HepG2 (cell line): ENCODE results near the gene RRP8. TPM values are rescaled to one million over a fixed set of nuclear protein-coding genes. Genes with fewer than 3 reads are reported as not detected.
A peak's percentile ranks its signal among the peaks of the same experiment; 100 is the strongest.

Experiments used
- ARID4A ChIP-seq: sonication (generic); formaldehyde crosslinking; IDR thresholded peaks from 2 replicates; pipeline ENCODE4 v1.5.0; 2020; ENCODE audit warnings: mild to moderate bottlenecking, missing genetic modification reagents, borderline replicate concordance
- ATF3 ChIP-seq: sonication (generic); formaldehyde crosslinking; IDR thresholded peaks from 2 replicates; pipeline ENCODE4 v1.4.0; 2020; ENCODE audit warnings: missing genetic modification reagents
- ESRRA ChIP-seq: sonication (generic); formaldehyde crosslinking; IDR thresholded peaks from 2 replicates; pipeline ENCODE4 v1.5.1; 2020; ENCODE audit warnings: mild to moderate bottlenecking, low read depth, missing genetic modification reagents
- FOXK1 ChIP-seq: sonication (generic); formaldehyde crosslinking; IDR thresholded peaks from 2 replicates; pipeline ENCODE4 v1.4.0; 2020; ENCODE audit warnings: low read depth, missing genetic modification reagents, borderline replicate concordance
- GLMP ChIP-seq: sonication (generic); formaldehyde crosslinking; IDR thresholded peaks from 2 replicates; pipeline ENCODE4 v1.9.0; 2021; ENCODE audit warnings: missing genetic modification reagents, mild to moderate bottlenecking, borderline replicate concordance
- MAF1 ChIP-seq: sonication (generic); formaldehyde crosslinking; IDR thresholded peaks from 2 replicates; pipeline ENCODE4 v1.5.0; 2020; ENCODE audit warnings: missing genetic modification reagents, borderline replicate concordance
- ONECUT2 ChIP-seq: sonication (generic); formaldehyde crosslinking; IDR thresholded peaks from 2 replicates; pipeline ENCODE4 v1.4.0; 2020; ENCODE audit warnings: missing genetic modification reagents
- PHF21A ChIP-seq: sonication (generic); formaldehyde crosslinking; IDR thresholded peaks from 2 replicates; pipeline ENCODE4 v1.5.0; 2020; ENCODE audit warnings: mild to moderate bottlenecking, missing genetic modification reagents
- SMAD3 ChIP-seq: sonication (generic); formaldehyde crosslinking; IDR thresholded peaks from 2 replicates; pipeline ENCODE4 v1.4.0; 2020; ENCODE audit warnings: missing genetic modification reagents
- SRSF4 ChIP-seq: fragments of 200-400 bp; formaldehyde crosslinking; IDR thresholded peaks from one replicate; pipeline ENCODE4 v1.6.1; 2018; ENCODE audit warnings: mild to moderate bottlenecking, low read depth, low read length, moderate library complexity; ENCODE audit not compliant: poor library complexity, severe bottlenecking
- XRCC5 ChIP-seq: fragments of 200-400 bp; formaldehyde crosslinking; optimal IDR thresholded peaks from 2 replicates; pipeline ENCODE3; 2017; ENCODE audit warnings: mild to moderate bottlenecking, low read length
- ZC3H4 ChIP-seq: sonication (generic); formaldehyde crosslinking; IDR thresholded peaks from 2 replicates; pipeline ENCODE4 v1.4.0; 2020; ENCODE audit warnings: missing genetic modification reagents, borderline replicate concordance
- ZFAT ChIP-seq: sonication (generic); formaldehyde crosslinking; conservative IDR thresholded peaks from 2 replicates; pipeline ENCODE4 v1.8.1; 2023; ENCODE audit warnings: missing genetic modification reagents, inconsistent platforms
- ZNF260 ChIP-seq: sonication (generic); formaldehyde crosslinking; IDR thresholded peaks from 2 replicates; pipeline ENCODE4 v1.4.0; 2020; ENCODE audit warnings: missing genetic modification reagents, low read depth, mild to moderate bottlenecking, borderline replicate concordance
- ZNF33A ChIP-seq: sonication (generic); formaldehyde crosslinking; IDR thresholded peaks from 2 replicates; pipeline ENCODE4 v1.5.1; 2020; ENCODE audit warnings: missing genetic modification reagents, mild to moderate bottlenecking, moderate library complexity, borderline replicate concordance
- ZNF609 ChIP-seq: sonication (generic); formaldehyde crosslinking; IDR thresholded peaks from 2 replicates; pipeline ENCODE4 v1.4.0; 2020; ENCODE audit warnings: mild to moderate bottlenecking, missing genetic modification reagents, borderline replicate concordance
- ZNF850 ChIP-seq: sonication (generic); formaldehyde crosslinking; conservative IDR thresholded peaks from 2 replicates; pipeline ENCODE4 v1.9.0; 2021; ENCODE audit warnings: mild to moderate bottlenecking, missing genetic modification reagents
- ZSCAN9 ChIP-seq: IDR thresholded peaks from 2 replicates; pipeline ENCODE4 v1.6.1; 2016; ENCODE audit warnings: borderline replicate concordance
- polyA plus RNA-seq, 8 experiments: library from polyadenylated mRNA; depleted of rRNA in 3 of 8; stranded (reverse) in 7 of 8; unstranded in 1 of 8; fragments of >200 nt; fragmentation: Illumina TruSeq in 4 of 8; extraction: Trizol in 4 of 8; gene quantifications; 2 replicates each; pipeline versions ENCODE4 v1.2.1 to v1.2.3, GENCODE V29; 2011 to 2016; ENCODE audit warnings: low read depth in 4 of 8, missing spikeins in 1 of 8, mixed read lengths in 1 of 8; ENCODE audit not compliant: insufficient read depth in 1 of 8
- total RNA-seq, 5 experiments: library from RNA; depleted of rRNA; stranded (reverse); fragments of >200 nt; fragmentation: Illumina TruSeq; extraction: Trizol; gene quantifications; 2 replicates each; pipeline ENCODE4 v1.2.3, GENCODE V29; 2016; ENCODE audit warnings: low read depth in 1 of 5

Gene RRP8
- total and polyA plus RNA-seq, 2 of the 13 experiments (the other 11 are each of a cell fraction or from before 2014, with no cell fraction given), result 7.2 to 21.6 TPM

GRCh38 chr11:6606471-6607189, 3.2 kb upstream of the RRP8 start (continued):
- peak; percentile 75; the same call in 1 of the 2 replicates for TF ChIP-seq ARID4A
- no peak for TF ChIP-seq ZNF609 (CRISPR knock-in tag)
- no peak for TF ChIP-seq GLMP (CRISPR knock-in tag)
- TF ChIP-seq XRCC5, result peak; percentile 70
- TF ChIP-seq ZNF33A, result no peak
- TF ChIP-seq ZSCAN9, result no peak
- TF ChIP-seq FOXK1 (CRISPR knock-in tag), result peak; percentile 54; the same call in 1 of the 2 replicates
- TF ChIP-seq ONECUT2 (CRISPR knock-in tag), result no peak
- TF ChIP-seq ZFAT, result no peak
- TF ChIP-seq ZNF850, result no peak
- no peak for TF ChIP-seq ZC3H4 (CRISPR knock-in tag)
- no peak for TF ChIP-seq SMAD3
- TF ChIP-seq ATF3 (CRISPR knock-in tag), result peak; percentile 75; the same call in 1 of the 2 replicates
- TF ChIP-seq SRSF4, result no peak
- TF ChIP-seq ESRRA (CRISPR knock-in tag), result no peak
- TF ChIP-seq ZNF260 (CRISPR knock-in tag), result no peak
- TF ChIP-seq MAF1 (CRISPR knock-in tag), result no peak
- peak; percentile 83 for TF ChIP-seq PHF21A
